K562 (cell line): ENCODE results near the gene CHSY1. TPM values are rescaled to one million over a fixed set of nuclear protein-coding genes. Genes with fewer than 3 reads are reported as not detected.

ENCODE experiments used
- ATAC-seq: fragments of 200-7000 bp; cut with Tn5 transposase; 3 replicates; pipeline ENCODE4 v1.9.1; 2020; ENCODE audit warnings: moderate library complexity
- BruUV-seq: library from RNA; stranded (reverse); fragments of 400-500 nt; replicated peaks from 2 replicates; lab custom pipeline; 2021; lab: Mats Ljungman, UMichigan
- CTCF ChIA-PET: fragments of 300-600 bp; formaldehyde crosslinking; extraction: SDS; loops from one replicate; lab custom pipeline; 2021; ENCODE audit warnings: low intra/inter-chr PET ratio; lab: Yijun Ruan, JAX
- POLR2A ChIA-PET: fragments of 300-600, 350-650 bp; sonication (Branson Sonifier 250); formaldehyde crosslinking; extraction: SDS; loops from one replicate; lab custom pipeline; 2021; ENCODE audit warnings: antibody characterized with exemption, inconsistent platforms; lab: Yijun Ruan, JAX
- DNase-seq, 4 experiments: peaks; one replicate each; pipeline versions ENCODE4 v3.0.0 to v3.0.0-alpha.2; 2011 to 2018; ENCODE audit warnings: low spot score in 3 of 4, mixed read lengths in 3 of 4; ENCODE audit errors: extremely low read depth in 1 of 4
- FAIRE-seq: peaks from 2 replicates; lab custom pipeline; 2011; peaks lifted over from hg19 to GRCh38; lab: Jason Lieb, UNC
- H2AFZ ChIP-seq: 2 replicates; pipeline ENCODE4 v1.6.0; 2011; ENCODE audit warnings: low read depth, low read length, control low read depth, inconsistent platforms
- H3K27ac ChIP-seq: fragments of 200-600 bp; 3 replicates; pipeline ENCODE4 v1.8.0; 2011; ENCODE audit warnings: low read depth, mild to moderate bottlenecking, control low read depth, inconsistent platforms, low read length, moderate library complexity, mixed read lengths; ENCODE audit errors: extremely low read depth
- H3K27me3 ChIP-seq, 2 experiments: fragments of 300-600 bp in 1 of 2; 2 replicates in 1 of 2; 3 replicates in 1 of 2; pipeline versions ENCODE4 v1.6.0 to v1.8.0; 2011; ENCODE audit warnings: inconsistent platforms in 2 of 2, low read length in 2 of 2, mild to moderate bottlenecking in 1 of 2, mixed read lengths in 1 of 2, moderate library complexity in 1 of 2; ENCODE audit not compliant: control insufficient read depth in 2 of 2, insufficient read depth in 2 of 2
- H3K36me3 ChIP-seq: fragments of 300-600 bp; 3 replicates; pipeline ENCODE4 v1.8.0; 2011; ENCODE audit warnings: mild to moderate bottlenecking, low read length, inconsistent platforms; ENCODE audit not compliant: control insufficient read depth, insufficient read depth
- H3K4me1 ChIP-seq, 2 experiments: fragments of 200-600 bp in 1 of 2; replicated peaks in 1 of 2; 2 replicates in 1 of 2; 3 replicates in 1 of 2; pipeline versions ENCODE4 v1.5.1 to v1.8.0; 2011; ENCODE audit warnings: inconsistent platforms in 2 of 2, low read length in 2 of 2, mild to moderate bottlenecking in 1 of 2, mixed read lengths in 1 of 2, moderate library complexity in 1 of 2; ENCODE audit not compliant: control insufficient read depth in 2 of 2, insufficient read depth in 2 of 2
- H3K4me2 ChIP-seq: 2 replicates; pipeline ENCODE4 v1.6.1; 2011; ENCODE audit warnings: low read length, control low read depth, inconsistent platforms, mixed read lengths; ENCODE audit not compliant: insufficient read depth
- H3K4me3 ChIP-seq: fragments of 200-600 bp; sonication (generic), shearing (Covaris generic); 2 replicates; pipeline ENCODE4 v1.5.1; 2016; ENCODE audit warnings: control low read depth, inconsistent platforms
- H3K79me2 ChIP-seq: fragments of 200-600 bp; 3 replicates; pipeline ENCODE4 v1.8.0; 2011; ENCODE audit warnings: low read length, inconsistent platforms; ENCODE audit not compliant: control insufficient read depth, insufficient read depth
- H3K9ac ChIP-seq, 2 experiments: 2 replicates each; pipeline versions ENCODE4 v1.6.0 to v1.6.1; 2011; ENCODE audit warnings: low read depth in 2 of 2, low read length in 2 of 2, control low read depth in 1 of 2, inconsistent platforms in 1 of 2, mild to moderate bottlenecking in 1 of 2, mixed read lengths in 1 of 2; ENCODE audit not compliant: insufficient read depth in 1 of 2
- H3K9me1 ChIP-seq: one replicate; pipeline ENCODE4 v1.6.0; 2011; ENCODE audit warnings: inconsistent platforms, mild to moderate bottlenecking, low read length, moderate library complexity; ENCODE audit not compliant: control insufficient read depth, insufficient read depth
- H3K9me3 ChIP-seq: replicated peaks from 2 replicates; pipeline ENCODE4 v1.5.1; 2011; ENCODE audit warnings: low read depth, low read length, inconsistent platforms; ENCODE audit not compliant: control insufficient read depth, insufficient read depth
- H4K20me1 ChIP-seq: replicated peaks from 2 replicates; pipeline ENCODE4 v1.6.1; 2011; ENCODE audit warnings: low read length, inconsistent platforms, mixed read lengths; ENCODE audit not compliant: control insufficient read depth, insufficient read depth
- CTCF ChIP-seq, 3 experiments: IDR thresholded peaks in 2 of 3; conservative IDR thresholded peaks in 1 of 3; 2 replicates each; pipeline ENCODE4 v1.5.1; 2011 to 2012; ENCODE audit warnings: low read length in 3 of 3, mild to moderate bottlenecking in 3 of 3, control low read depth in 2 of 3, improper control_type of control experiment in 1 of 3, inconsistent platforms in 1 of 3, low read depth in 1 of 3, mixed read lengths in 1 of 3, moderate library complexity in 1 of 3; ENCODE audit not compliant: insufficient read depth in 2 of 3
- ELF4 ChIP-seq: fragments of 450-650 bp; formaldehyde crosslinking; IDR thresholded peaks from 2 replicates; pipeline ENCODE4 v1.4.0; 2022; ENCODE audit warnings: missing genetic modification characterization
- RAD21 ChIP-seq, 2 experiments: fragments of 250-450 bp in 1 of 2; fragments of 450-650 bp in 1 of 2; sonication (Bioruptor Pico) in 1 of 2; formaldehyde crosslinking in 1 of 2; IDR thresholded peaks in 1 of 2; conservative IDR thresholded peaks in 1 of 2; 2 replicates each; pipeline versions ENCODE4 v1.4.0 to v1.8.0; 2020 to 2022; ENCODE audit warnings: mild to moderate bottlenecking in 2 of 2, moderate library complexity in 1 of 2
- SFPQ ChIP-seq: fragments of 200-400 bp; formaldehyde crosslinking; IDR thresholded peaks from 2 replicates; pipeline ENCODE4 v1.6.1; 2017; ENCODE audit warnings: mild to moderate bottlenecking, low read depth, low read length, moderate library complexity
- SNAPC5 ChIP-seq: fragments of 250-450 bp; sonication (Bioruptor Pico); IDR thresholded peaks from 2 replicates; pipeline ENCODE4 v1.8.0; 2021; ENCODE audit warnings: moderate library complexity, mild to moderate bottlenecking, inconsistent platforms
- ZBTB33 ChIP-seq: sonication (generic); formaldehyde crosslinking; IDR thresholded peaks from 2 replicates; pipeline ENCODE4 v1.8.1; 2023; ENCODE audit warnings: mild to moderate bottlenecking, missing genetic modification reagents
- WGBS: fragments of 100-300 bp; shearing (Covaris generic); methylation state at CpG from one replicate; pipeline ENCODE4 v1.1.6; 2016; ENCODE audit warnings: low coverage, mixed read lengths; ENCODE audit not compliant: insufficient coverage; ENCODE audit errors: missing lambda C conversion rate; 5-methylcytosine and 5-hydroxymethylcytosine counted together
- in situ Hi-C: fragments of 300-500 bp; cut with MboI; formaldehyde crosslinking; loops from 4 replicates; pipeline ENCODE4 v1.15.0; 2018; ENCODE audit warnings: inconsistent platforms, mixed read lengths
- intact Hi-C: fragments of 100-400 bp; cut with micrococcal nuclease; formaldehyde crosslinking; loops from 2 replicates; pipeline ENCODE4 v1.14.2; 2022
- polyA plus RNA-seq, 8 experiments: library from polyadenylated mRNA; depleted of rRNA in 4 of 8; stranded (reverse) in 5 of 8; unstranded in 3 of 8; fragments of >200 nt; fragmentation: Nextera tagmentation in 2 of 8; fragmentation: Illumina TruSeq in 1 of 8; extraction: Ambion mirVana in 2 of 8; extraction: Trizol in 1 of 8; gene quantifications; 2 replicates each; pipeline versions ENCODE4 v1.2.1 to v1.2.3, GENCODE V29; 2011 to 2014; ENCODE audit warnings: inconsistent platforms in 1 of 8, missing spikeins in 1 of 8
- total RNA-seq, 7 experiments: library from RNA; depleted of rRNA in 6 of 7; stranded (reverse); fragments of >200 nt in 6 of 7; fragmentation: Illumina TruSeq in 2 of 7; extraction: Trizol in 2 of 7; gene quantifications; 2 replicates each; pipeline versions ENCODE4 v1.2.1 to v1.2.3, GENCODE V29; 2011 to 2021; ENCODE audit warnings: low replicate concordance in 1 of 7

The CHSY1 gene
- total and polyA plus RNA-seq, 9 of the 15 experiments (the other 6 are each of a cell fraction or from before 2014, with no cell fraction given): 7.0 to 16.4 (median 13.4) TPM

GRCh38 chr15:101288905-101289513, 37.2 kb upstream of the CHSY1 start:
- POLR2A ChIA-PET: interaction anchor here (0.6 to 1.0 kb wide), 8 partner anchors 9 to 692 kb away, joined by 3 to 5 read pairs (median 3); no protein-coding TSS in a partner anchor
- peak; percentile 72 for ATAC-seq
- no peak overlapping the region for H3K9ac ChIP-seq
- TF ChIP-seq SNAPC5 (no peak), RAD21 (CRISPR knock-in tag; conservative IDR thresholded peaks at IDR 0.05 in 1 of 2, IDR thresholded peaks at IDR 0.05 in 1 of 2) (peak; percentile 53 to 57), SFPQ (no peak), ZBTB33 (no peak), ELF4 (CRISPR knock-in tag) (no peak), CTCF (IDR thresholded peaks at IDR 0.05 in 2 of 3, conservative IDR thresholded peaks at IDR 0.05 in 1 of 3; ENCODE audit: insufficient read depth in 2 of 3, low read depth in 1 of 3, low read length in 3 of 3) (peak; percentile 51 to 74 (median 72); a peak in 5 of 6 replicates)

More at GRCh38 chr15:101288905-101289513, 37.2 kb upstream of the CHSY1 start:
- intact Hi-C loops (no loop called here), in situ Hi-C loops (no loop called here)
- CTCF ChIA-PET: interaction anchor here (1.4 to 1.8 kb wide), 2 partner anchors 290 to 352 kb away, joined by 4 to 16 read pairs; no protein-coding TSS in a partner anchor
- no TSS peak for BruUV-seq
- Histone ChIP-seq H3K9me1 (no peaks in the 10 kb centered on the region), H4K20me1 (peaks cover 13% of the 10 kb centered on the region), H3K4me3 (no peak overlapping the region), H3K9me3 (no peaks in the 10 kb centered on the region), H3K4me1 (peaks cover 0 to 7% of the 10 kb centered on the region in 2 experiments; a peak in 1 of 5 replicates), H3K27me3 (no peaks in the 10 kb centered on the region), H3K27ac (no peak overlapping the region), H3K36me3 (peaks cover 92% of the 10 kb centered on the region), H3K79me2 (peaks cover 74% of the 10 kb centered on the region), H2AFZ (no peak overlapping the region), H3K4me2 (no peak overlapping the region)
- FAIRE-seq (peak; percentile 74), DNase-seq (peak in 3 of 4 experiments; percentile 35 to 70 (median 67))
- 70% methylated on average over 8 of the region's 8 CpGs for WGBS
